Hematopoietic multipotent progenitor cell (in vitro differentiated cells): ENCODE measurements around the gene ERN2. TPM values are rescaled to one million over a fixed set of nuclear protein-coding genes. Genes with fewer than 3 reads are reported as not detected.
"Not testable (repeated sequence)": the region's sequence is repeated elsewhere in the genome, so short reads cannot be mapped to it uniquely, and the experiment has no call there.

ENCODE experiments used
- DNase-seq, 3 donors: peaks; one replicate each; pipeline ENCODE4 v3.0.0-alpha.2; 2011 to 2015; ENCODE audit warnings: low read depth in 2 of 3, low spot score in 2 of 3
- total RNA-seq: library from RNA; depleted of rRNA; stranded (reverse); fragments of >200 nt; gene quantifications from one replicate; pipeline ENCODE4 v1.2.3, GENCODE V29; 2012

ERN2 gene
- total RNA-seq, 1 donor: 0.54 TPM

- no peak for DNase-seq
Observed at GRCh38 chr16:23724096-23724784, 11.2 kb upstream of the ERN2 start.

GRCh38 chr16:23722613-23723240 lies 9.7 kb upstream of the ERN2 start:
- not testable (repeated sequence) for DNase-seq

GRCh38 chr16:23716484-23716883 lies 3.5 kb upstream of the ERN2 start:
- no peak for DNase-seq

GRCh38 chr16:23711785-23712184 lies 1.2 kb downstream of the ERN2 start:
- no peak for DNase-seq

GRCh38 chr16:23710504-23710903 lies 2.5 kb downstream of the ERN2 start:
- no peak for DNase-seq

GRCh38 chr16:23710008-23710407 lies 3.0 kb downstream of the ERN2 start:
- DNase-seq: no peak

GRCh38 chr16:23709536-23709935 lies 3.5 kb downstream of the ERN2 start:
- no peak for DNase-seq

- no peak for DNase-seq
Observed at GRCh38 chr16:23706439-23706838, 6.6 kb downstream of the ERN2 start.

- no peak for DNase-seq
Observed at GRCh38 chr16:23705517-23705902, 7.5 kb downstream of the ERN2 start.

- DNase-seq: no peak
Observed at GRCh38 chr16:23704772-23705516, 8.1 kb downstream of the ERN2 start.

- DNase-seq: no peak
Observed at GRCh38 chr16:23702951-23703350, 10.1 kb downstream of the ERN2 start.

GRCh38 chr16:23701045-23701444 lies 12.0 kb downstream of the ERN2 start:
- no peak for DNase-seq

GRCh38 chr16:23700509-23700908 lies 12.5 kb downstream of the ERN2 start:
- no peak for DNase-seq

- no peak for DNase-seq
Observed at GRCh38 chr16:23700093-23700492, 12.9 kb downstream of the ERN2 start.

- DNase-seq: no peak
Observed at GRCh38 chr16:23699100-23699499, 13.9 kb downstream of the ERN2 start.

- no peak for DNase-seq
Observed at GRCh38 chr16:23695756-23696155, 17.3 kb downstream of the ERN2 start.

- DNase-seq: peak in 2 of 3 donors; percentile 33 to 36
Observed at GRCh38 chr16:23694644-23695373, 18.2 kb downstream of the ERN2 start.

- DNase-seq: no peak
Observed at GRCh38 chr16:23694265-23694643, 18.8 kb downstream of the ERN2 start.

GRCh38 chr16:23692190-23692837 lies 20.7 kb downstream of the ERN2 start:
- no peak for DNase-seq

- DNase-seq: no peak
Observed at GRCh38 chr16:23691483-23692189, 21.4 kb downstream of the ERN2 start.
